GM23338 (cell line): Measurements from ENCODE around the gene IL11.
"Not testable (repeated sequence)": the region's sequence is repeated elsewhere in the genome, so short reads cannot be mapped to it uniquely, and the experiment has no call there.

Experiments used
- CTCF ChIP-seq, 2 experiments: fragments of 200-600 bp in 1 of 2; sonication (generic) in 1 of 2; conservative IDR thresholded peaks; 2 replicates each; pipeline versions ENCODE4 v1.5.1 to v1.6.1; 2016 to 2017; ENCODE audit warnings: antibody characterized with exemption in 2 of 2, low read depth in 2 of 2, mild to moderate bottlenecking in 2 of 2, moderate library complexity in 1 of 2
- EZH2 ChIP-seq: fragments of 200-600 bp; sonication (generic); IDR thresholded peaks from one replicate; pipeline ENCODE4 v1.8.0; 2017; ENCODE audit warnings: antibody characterized with exemption, mild to moderate bottlenecking, low read depth; ENCODE audit not compliant: unreplicated experiment
- EZH2phosphoT487 ChIP-seq: fragments of 200-600 bp; sonication (generic); IDR thresholded peaks from one replicate; pipeline ENCODE4 v1.8.1; 2018; ENCODE audit warnings: antibody characterized with exemption; ENCODE audit not compliant: unreplicated experiment
- NANOG ChIP-seq: IDR thresholded peaks from 2 replicates; pipeline ENCODE4 v1.6.1; 2016; ENCODE audit warnings: antibody characterized with exemption, borderline replicate concordance
- REST ChIP-seq: IDR thresholded peaks from one replicate; pipeline ENCODE4 v1.6.1; 2018; ENCODE audit warnings: antibody characterized with exemption; ENCODE audit not compliant: unreplicated experiment
- STAT1 ChIP-seq: IDR thresholded peaks from one replicate; pipeline ENCODE4 v1.6.1; 2016; ENCODE audit warnings: antibody characterized with exemption; ENCODE audit not compliant: unreplicated experiment
- ZNF331 ChIP-seq: fragments of 250-450 bp; sonication (Bioruptor Pico); IDR thresholded peaks from 2 replicates; pipeline ENCODE4 v1.5.0; 2020; ENCODE audit warnings: low read depth, mild to moderate bottlenecking, moderate library complexity
- TF ChIP-seq, protein P1 (sequence below): IDR thresholded peaks from 2 replicates; pipeline ENCODE4 v1.6.1; 2016; ENCODE audit warnings: antibody characterized with exemption
- TF ChIP-seq, protein P2 (sequence below): fragments of 250-450 bp; sonication (Bioruptor Pico); IDR thresholded peaks from 2 replicates; pipeline ENCODE4 v1.5.0; 2020; ENCODE audit warnings: mild to moderate bottlenecking, moderate library complexity

GRCh38 chr19:55409179-55409578 lies 38.9 kb upstream of the IL11 start:
- TF ChIP-seq CTCF (conservative IDR thresholded peaks at IDR 0.05; ENCODE audit: low read depth in 2 of 2); EZH2phosphoT487; EZH2; NANOG; STAT1; ZNF331 (CRISPR knock-in tag); REST: not testable (repeated sequence)
- TF ChIP-seq, protein P1, sequence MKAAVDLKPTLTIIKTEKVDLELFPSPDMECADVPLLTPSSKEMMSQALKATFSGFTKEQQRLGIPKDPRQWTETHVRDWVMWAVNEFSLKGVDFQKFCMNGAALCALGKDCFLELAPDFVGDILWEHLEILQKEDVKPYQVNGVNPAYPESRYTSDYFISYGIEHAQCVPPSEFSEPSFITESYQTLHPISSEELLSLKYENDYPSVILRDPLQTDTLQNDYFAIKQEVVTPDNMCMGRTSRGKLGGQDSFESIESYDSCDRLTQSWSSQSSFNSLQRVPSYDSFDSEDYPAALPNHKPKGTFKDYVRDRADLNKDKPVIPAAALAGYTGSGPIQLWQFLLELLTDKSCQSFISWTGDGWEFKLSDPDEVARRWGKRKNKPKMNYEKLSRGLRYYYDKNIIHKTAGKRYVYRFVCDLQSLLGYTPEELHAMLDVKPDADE: not testable (repeated sequence)
- TF ChIP-seq, protein P2, sequence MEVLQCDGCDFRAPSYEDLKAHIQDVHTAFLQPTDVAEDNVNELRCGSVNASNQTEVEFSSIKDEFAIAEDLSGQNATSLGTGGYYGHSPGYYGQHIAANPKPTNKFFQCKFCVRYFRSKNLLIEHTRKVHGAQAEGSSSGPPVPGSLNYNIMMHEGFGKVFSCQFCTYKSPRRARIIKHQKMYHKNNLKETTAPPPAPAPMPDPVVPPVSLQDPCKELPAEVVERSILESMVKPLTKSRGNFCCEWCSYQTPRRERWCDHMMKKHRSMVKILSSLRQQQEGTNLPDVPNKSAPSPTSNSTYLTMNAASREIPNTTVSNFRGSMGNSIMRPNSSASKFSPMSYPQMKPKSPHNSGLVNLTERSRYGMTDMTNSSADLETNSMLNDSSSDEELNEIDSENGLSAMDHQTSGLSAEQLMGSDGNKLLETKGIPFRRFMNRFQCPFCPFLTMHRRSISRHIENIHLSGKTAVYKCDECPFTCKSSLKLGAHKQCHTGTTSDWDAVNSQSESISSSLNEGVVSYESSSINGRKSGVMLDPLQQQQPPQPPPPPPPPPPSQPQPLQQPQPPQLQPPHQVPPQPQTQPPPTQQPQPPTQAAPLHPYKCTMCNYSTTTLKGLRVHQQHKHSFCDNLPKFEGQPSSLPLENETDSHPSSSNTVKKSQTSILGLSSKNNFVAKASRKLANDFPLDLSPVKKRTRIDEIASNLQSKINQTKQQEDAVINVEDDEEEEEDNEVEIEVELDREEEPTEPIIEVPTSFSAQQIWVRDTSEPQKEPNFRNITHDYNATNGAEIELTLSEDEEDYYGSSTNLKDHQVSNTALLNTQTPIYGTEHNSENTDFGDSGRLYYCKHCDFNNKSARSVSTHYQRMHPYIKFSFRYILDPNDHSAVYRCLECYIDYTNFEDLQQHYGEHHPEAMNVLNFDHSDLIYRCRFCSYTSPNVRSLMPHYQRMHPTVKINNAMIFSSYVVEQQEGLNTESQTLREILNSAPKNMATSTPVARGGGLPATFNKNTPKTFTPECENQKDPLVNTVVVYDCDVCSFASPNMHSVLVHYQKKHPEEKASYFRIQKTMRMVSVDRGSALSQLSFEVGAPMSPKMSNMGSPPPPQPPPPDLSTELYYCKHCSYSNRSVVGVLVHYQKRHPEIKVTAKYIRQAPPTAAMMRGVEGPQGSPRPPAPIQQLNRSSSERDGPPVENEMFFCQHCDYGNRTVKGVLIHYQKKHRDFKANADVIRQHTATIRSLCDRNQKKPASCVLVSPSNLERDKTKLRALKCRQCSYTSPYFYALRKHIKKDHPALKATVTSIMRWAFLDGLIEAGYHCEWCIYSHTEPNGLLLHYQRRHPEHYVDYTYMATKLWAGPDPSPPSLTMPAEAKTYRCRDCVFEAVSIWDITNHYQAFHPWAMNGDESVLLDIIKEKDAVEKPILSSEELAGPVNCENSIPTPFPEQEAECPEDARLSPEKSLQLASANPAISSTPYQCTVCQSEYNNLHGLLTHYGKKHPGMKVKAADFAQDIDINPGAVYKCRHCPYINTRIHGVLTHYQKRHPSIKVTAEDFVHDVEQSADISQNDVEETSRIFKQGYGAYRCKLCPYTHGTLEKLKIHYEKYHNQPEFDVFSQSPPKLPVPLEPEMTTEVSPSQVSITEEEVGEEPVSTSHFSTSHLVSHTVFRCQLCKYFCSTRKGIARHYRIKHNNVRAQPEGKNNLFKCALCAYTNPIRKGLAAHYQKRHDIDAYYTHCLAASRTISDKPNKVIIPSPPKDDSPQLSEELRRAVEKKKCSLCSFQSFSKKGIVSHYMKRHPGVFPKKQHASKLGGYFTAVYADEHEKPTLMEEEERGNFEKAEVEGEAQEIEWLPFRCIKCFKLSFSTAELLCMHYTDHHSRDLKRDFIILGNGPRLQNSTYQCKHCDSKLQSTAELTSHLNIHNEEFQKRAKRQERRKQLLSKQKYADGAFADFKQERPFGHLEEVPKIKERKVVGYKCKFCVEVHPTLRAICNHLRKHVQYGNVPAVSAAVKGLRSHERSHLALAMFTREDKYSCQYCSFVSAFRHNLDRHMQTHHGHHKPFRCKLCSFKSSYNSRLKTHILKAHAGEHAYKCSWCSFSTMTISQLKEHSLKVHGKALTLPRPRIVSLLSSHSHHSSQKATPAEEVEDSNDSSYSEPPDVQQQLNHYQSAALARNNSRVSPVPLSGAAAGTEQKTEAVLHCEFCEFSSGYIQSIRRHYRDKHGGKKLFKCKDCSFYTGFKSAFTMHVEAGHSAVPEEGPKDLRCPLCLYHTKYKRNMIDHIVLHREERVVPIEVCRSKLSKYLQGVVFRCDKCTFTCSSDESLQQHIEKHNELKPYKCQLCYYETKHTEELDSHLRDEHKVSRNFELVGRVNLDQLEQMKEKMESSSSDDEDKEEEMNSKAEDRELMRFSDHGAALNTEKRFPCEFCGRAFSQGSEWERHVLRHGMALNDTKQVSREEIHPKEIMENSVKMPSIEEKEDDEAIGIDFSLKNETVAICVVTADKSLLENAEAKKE (CRISPR knock-in tag): not testable (repeated sequence)
